ENCODE data around the gene GNS.

DNA sequence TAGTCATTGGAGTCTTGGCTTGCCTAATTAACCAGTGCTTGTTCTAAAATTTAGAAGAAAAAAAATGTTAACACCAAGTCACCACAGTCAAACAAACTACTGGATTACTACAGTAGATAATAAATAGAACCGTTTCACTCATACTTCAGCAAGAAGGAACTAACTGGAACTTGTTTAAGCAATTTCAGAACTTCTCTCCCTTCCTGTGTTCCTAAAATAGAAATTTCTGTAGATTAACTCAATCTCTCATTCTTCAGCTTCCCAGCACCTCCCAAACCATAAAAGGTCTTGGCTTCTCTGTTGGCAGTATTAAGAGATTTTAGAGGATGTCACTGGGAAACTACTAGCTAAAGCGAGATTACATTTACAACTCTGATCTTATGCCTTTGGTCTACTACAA lies 18.6 kb downstream of the GNS start:
- TF ChIP-seq RFX5 (IDR thresholded peaks at IDR 0.05; ENCODE audit: low read depth, low read length), result no peak
- TF ChIP-seq, protein P1, sequence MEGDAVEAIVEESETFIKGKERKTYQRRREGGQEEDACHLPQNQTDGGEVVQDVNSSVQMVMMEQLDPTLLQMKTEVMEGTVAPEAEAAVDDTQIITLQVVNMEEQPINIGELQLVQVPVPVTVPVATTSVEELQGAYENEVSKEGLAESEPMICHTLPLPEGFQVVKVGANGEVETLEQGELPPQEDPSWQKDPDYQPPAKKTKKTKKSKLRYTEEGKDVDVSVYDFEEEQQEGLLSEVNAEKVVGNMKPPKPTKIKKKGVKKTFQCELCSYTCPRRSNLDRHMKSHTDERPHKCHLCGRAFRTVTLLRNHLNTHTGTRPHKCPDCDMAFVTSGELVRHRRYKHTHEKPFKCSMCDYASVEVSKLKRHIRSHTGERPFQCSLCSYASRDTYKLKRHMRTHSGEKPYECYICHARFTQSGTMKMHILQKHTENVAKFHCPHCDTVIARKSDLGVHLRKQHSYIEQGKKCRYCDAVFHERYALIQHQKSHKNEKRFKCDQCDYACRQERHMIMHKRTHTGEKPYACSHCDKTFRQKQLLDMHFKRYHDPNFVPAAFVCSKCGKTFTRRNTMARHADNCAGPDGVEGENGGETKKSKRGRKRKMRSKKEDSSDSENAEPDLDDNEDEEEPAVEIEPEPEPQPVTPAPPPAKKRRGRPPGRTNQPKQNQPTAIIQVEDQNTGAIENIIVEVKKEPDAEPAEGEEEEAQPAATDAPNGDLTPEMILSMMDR (conservative IDR thresholded peaks at IDR 0.05; ENCODE audit: low read depth, low read length), result no peak
- TF ChIP-seq, protein P2, sequence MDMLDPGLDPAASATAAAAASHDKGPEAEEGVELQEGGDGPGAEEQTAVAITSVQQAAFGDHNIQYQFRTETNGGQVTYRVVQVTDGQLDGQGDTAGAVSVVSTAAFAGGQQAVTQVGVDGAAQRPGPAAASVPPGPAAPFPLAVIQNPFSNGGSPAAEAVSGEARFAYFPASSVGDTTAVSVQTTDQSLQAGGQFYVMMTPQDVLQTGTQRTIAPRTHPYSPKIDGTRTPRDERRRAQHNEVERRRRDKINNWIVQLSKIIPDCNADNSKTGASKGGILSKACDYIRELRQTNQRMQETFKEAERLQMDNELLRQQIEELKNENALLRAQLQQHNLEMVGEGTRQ (IDR thresholded peaks at IDR 0.05; ENCODE audit: low read depth, low read length), result no peak
- TF ChIP-seq RAD21 (IDR thresholded peaks at IDR 0.05; ENCODE audit: low read length), result no peak
- no peak for TF ChIP-seq POLR2A (IDR thresholded peaks at IDR 0.05; ENCODE audit: low read depth, low read length)
- no peak for TF ChIP-seq NFE2L2 (IDR thresholded peaks at IDR 0.05; ENCODE audit: low read depth, low read length)
- TF ChIP-seq CEBPB (IDR thresholded peaks at IDR 0.05; ENCODE audit: low read depth, low read length), result no peak
- TF ChIP-seq SMC3 (IDR thresholded peaks at IDR 0.05; ENCODE audit: low read depth, low read length), result no peak
- no peak for TF ChIP-seq MAFK (IDR thresholded peaks at IDR 0.05; ENCODE audit: low read depth, low read length)

Data from IMR-90 (cell line).